WTC11 (cell line): ENCODE results near the gene HAPLN3. TPM values are rescaled to one million over a fixed set of nuclear protein-coding genes. Genes with fewer than 3 reads are reported as not detected.
A peak's percentile ranks its signal among the peaks of the same experiment; 100 is the strongest.

Experiments used
- ATAC-seq: fragments of 200-7000 bp; cut with Tn5 transposase; 2 replicates; pipeline ENCODE4 v1.10.0; 2021; ENCODE audit warnings: mild to moderate bottlenecking, moderate library complexity
- CTCF ChIA-PET: fragments of 300-600 bp; sonication (Branson Sonifier 250); formaldehyde crosslinking; loops from one replicate; lab custom pipeline; 2021; ENCODE audit warnings: antibody characterized with exemption; lab: Charles Lee
- POLR2A ChIA-PET: fragments of 350-600 bp; sonication (Branson Sonifier 250); formaldehyde crosslinking; loops from one replicate; lab custom pipeline; 2021; ENCODE audit warnings: antibody characterized with exemption; lab: Charles Lee
- DNase-seq: peaks from one replicate; pipeline ENCODE4 v3.0.0; 2021; ENCODE audit warnings: low spot score
- H3K27ac Mint-ChIP-seq: 2 replicates; pipeline ENCODE4 v1.8.0; 2021; ENCODE audit warnings: mixed read lengths
- H3K27me3 Mint-ChIP-seq: 2 replicates; pipeline ENCODE4 v1.8.0; 2021; ENCODE audit warnings: low read depth, mild to moderate bottlenecking, moderate library complexity, mixed read lengths
- H3K36me3 Mint-ChIP-seq: 2 replicates; pipeline ENCODE4 v1.8.0; 2021; ENCODE audit warnings: mixed read lengths
- H3K4me1 Mint-ChIP-seq: 2 replicates; pipeline ENCODE4 v1.8.0; 2022; ENCODE audit warnings: mixed read lengths
- H3K4me3 Mint-ChIP-seq: 2 replicates; pipeline ENCODE4 v1.8.0; 2021; ENCODE audit warnings: mild to moderate bottlenecking, moderate library complexity, mixed read lengths
- H3K9me3 Mint-ChIP-seq: 2 replicates; pipeline ENCODE4 v1.8.0; 2021; ENCODE audit warnings: mixed read lengths
- ATF6 ChIP-seq: sonication (generic); formaldehyde crosslinking; IDR thresholded peaks from 2 replicates; pipeline ENCODE4 v1.8.1; 2023; ENCODE audit warnings: mild to moderate bottlenecking, missing genetic modification reagents
- CREM ChIP-seq: sonication (generic); formaldehyde crosslinking; IDR thresholded peaks from 2 replicates; pipeline ENCODE4 v1.8.1; 2022; ENCODE audit warnings: mild to moderate bottlenecking, missing genetic modification reagents, moderate library complexity
- CTCF ChIP-seq: fragments of 200-600 bp; IDR thresholded peaks from 2 replicates; pipeline ENCODE4 v1.8.0; 2022; ENCODE audit warnings: antibody characterized with exemption
- KAT7 ChIP-seq: sonication (generic); formaldehyde crosslinking; IDR thresholded peaks from 2 replicates; pipeline ENCODE4 v1.8.1; 2023; ENCODE audit warnings: missing genetic modification reagents, mild to moderate bottlenecking, borderline replicate concordance
- MYBL2 ChIP-seq: sonication (generic); formaldehyde crosslinking; IDR thresholded peaks from 2 replicates; pipeline ENCODE4 v1.8.1; 2023; ENCODE audit warnings: mild to moderate bottlenecking, moderate library complexity, missing genetic modification reagents
- ZNF263 ChIP-seq: sonication (generic); formaldehyde crosslinking; IDR thresholded peaks from 2 replicates; pipeline ENCODE4 v1.8.1; 2022; ENCODE audit warnings: low read depth, mild to moderate bottlenecking, moderate library complexity, missing genetic modification reagents
- ZNF396 ChIP-seq: fragments of 250-450 bp; sonication (Bioruptor Pico); IDR thresholded peaks from 2 replicates; pipeline ENCODE4 v1.8.0; 2021; ENCODE audit warnings: mild to moderate bottlenecking, moderate library complexity, borderline replicate concordance
- ZNF512 ChIP-seq: sonication (generic); formaldehyde crosslinking; IDR thresholded peaks from 2 replicates; pipeline ENCODE4 v1.8.1; 2022; ENCODE audit warnings: missing genetic modification reagents, borderline replicate concordance
- ZNF532 ChIP-seq: fragments of 250-450 bp; sonication (Bioruptor Pico); IDR thresholded peaks from 2 replicates; pipeline ENCODE4 v1.9.0; 2021; ENCODE audit warnings: mild to moderate bottlenecking, borderline replicate concordance
- total RNA-seq: library from RNA; stranded (reverse); gene quantifications from 3 replicates; pipeline ENCODE4 v1.2.3, GENCODE V29; 2021
- TF ChIP-seq, protein P1 (sequence below): sonication (generic); formaldehyde crosslinking; IDR thresholded peaks from 2 replicates; pipeline ENCODE4 v1.8.1; 2022; ENCODE audit warnings: low read depth, mild to moderate bottlenecking, moderate library complexity, missing genetic modification reagents, borderline replicate concordance
- TF ChIP-seq, protein P2 (sequence below): fragments of 250-450 bp; sonication (Bioruptor Pico); IDR thresholded peaks from 2 replicates; pipeline ENCODE4 v1.9.0; 2021; ENCODE audit warnings: mild to moderate bottlenecking
- TF ChIP-seq, protein P3 (sequence below): sonication (generic); formaldehyde crosslinking; IDR thresholded peaks from 2 replicates; pipeline ENCODE4 v1.8.0; 2022; ENCODE audit warnings: mild to moderate bottlenecking, missing genetic modification reagents
- TF ChIP-seq, protein P4 (sequence below): fragments of 250-450 bp; sonication (Bioruptor Pico); IDR thresholded peaks from 2 replicates; pipeline ENCODE4 v1.8.0; 2021; ENCODE audit warnings: mild to moderate bottlenecking

HAPLN3 gene
- total RNA-seq, 1 experiment from 2014 or later, result 50.6 TPM

GRCh38 chr15:88835646-88836045, 59.7 kb downstream of the HAPLN3 start (continued):
- TF ChIP-seq, protein P1, sequence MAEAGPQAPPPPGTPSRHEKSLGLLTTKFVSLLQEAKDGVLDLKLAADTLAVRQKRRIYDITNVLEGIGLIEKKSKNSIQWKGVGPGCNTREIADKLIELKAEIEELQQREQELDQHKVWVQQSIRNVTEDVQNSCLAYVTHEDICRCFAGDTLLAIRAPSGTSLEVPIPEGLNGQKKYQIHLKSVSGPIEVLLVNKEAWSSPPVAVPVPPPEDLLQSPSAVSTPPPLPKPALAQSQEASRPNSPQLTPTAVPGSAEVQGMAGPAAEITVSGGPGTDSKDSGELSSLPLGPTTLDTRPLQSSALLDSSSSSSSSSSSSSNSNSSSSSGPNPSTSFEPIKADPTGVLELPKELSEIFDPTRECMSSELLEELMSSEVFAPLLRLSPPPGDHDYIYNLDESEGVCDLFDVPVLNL, result no peak
- TF ChIP-seq, protein P2, sequence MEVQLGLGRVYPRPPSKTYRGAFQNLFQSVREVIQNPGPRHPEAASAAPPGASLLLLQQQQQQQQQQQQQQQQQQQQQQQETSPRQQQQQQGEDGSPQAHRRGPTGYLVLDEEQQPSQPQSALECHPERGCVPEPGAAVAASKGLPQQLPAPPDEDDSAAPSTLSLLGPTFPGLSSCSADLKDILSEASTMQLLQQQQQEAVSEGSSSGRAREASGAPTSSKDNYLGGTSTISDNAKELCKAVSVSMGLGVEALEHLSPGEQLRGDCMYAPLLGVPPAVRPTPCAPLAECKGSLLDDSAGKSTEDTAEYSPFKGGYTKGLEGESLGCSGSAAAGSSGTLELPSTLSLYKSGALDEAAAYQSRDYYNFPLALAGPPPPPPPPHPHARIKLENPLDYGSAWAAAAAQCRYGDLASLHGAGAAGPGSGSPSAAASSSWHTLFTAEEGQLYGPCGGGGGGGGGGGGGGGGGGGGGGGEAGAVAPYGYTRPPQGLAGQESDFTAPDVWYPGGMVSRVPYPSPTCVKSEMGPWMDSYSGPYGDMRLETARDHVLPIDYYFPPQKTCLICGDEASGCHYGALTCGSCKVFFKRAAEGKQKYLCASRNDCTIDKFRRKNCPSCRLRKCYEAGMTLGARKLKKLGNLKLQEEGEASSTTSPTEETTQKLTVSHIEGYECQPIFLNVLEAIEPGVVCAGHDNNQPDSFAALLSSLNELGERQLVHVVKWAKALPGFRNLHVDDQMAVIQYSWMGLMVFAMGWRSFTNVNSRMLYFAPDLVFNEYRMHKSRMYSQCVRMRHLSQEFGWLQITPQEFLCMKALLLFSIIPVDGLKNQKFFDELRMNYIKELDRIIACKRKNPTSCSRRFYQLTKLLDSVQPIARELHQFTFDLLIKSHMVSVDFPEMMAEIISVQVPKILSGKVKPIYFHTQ (CRISPR knock-in tag), result no peak
- TF ChIP-seq KAT7 (CRISPR knock-in tag), result no peak

- DNase-seq (no peak), ATAC-seq (no peak)
- Mint-ChIP-seq H3K27me3 (no peaks in the 10 kb centered on the region), H3K27ac (no peak overlapping the region; the same call in 1 of the 2 replicates), H3K9me3 (no peaks in the 10 kb centered on the region), H3K4me1 (no peaks in the 10 kb centered on the region), H3K4me3 (no peak overlapping the region), H3K36me3 (no peaks in the 10 kb centered on the region)
- POLR2A ChIA-PET, result no interaction called here
- no peak for TF ChIP-seq ZNF396
- TF ChIP-seq, protein P3, sequence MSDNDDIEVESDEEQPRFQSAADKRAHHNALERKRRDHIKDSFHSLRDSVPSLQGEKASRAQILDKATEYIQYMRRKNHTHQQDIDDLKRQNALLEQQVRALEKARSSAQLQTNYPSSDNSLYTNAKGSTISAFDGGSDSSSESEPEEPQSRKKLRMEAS (CRISPR knock-in tag), result no peak
- CTCF ChIA-PET, result interaction anchor here (0.9 to 3.5 kb wide), 3 partner anchors 134 to 197 kb away, joined by 4 to 21 read pairs (median 4); partner anchors contain the start of gene ISG20
Measured at GRCh38 chr15:88835119-88835518, 60.2 kb downstream of the HAPLN3 start.

DNA sequence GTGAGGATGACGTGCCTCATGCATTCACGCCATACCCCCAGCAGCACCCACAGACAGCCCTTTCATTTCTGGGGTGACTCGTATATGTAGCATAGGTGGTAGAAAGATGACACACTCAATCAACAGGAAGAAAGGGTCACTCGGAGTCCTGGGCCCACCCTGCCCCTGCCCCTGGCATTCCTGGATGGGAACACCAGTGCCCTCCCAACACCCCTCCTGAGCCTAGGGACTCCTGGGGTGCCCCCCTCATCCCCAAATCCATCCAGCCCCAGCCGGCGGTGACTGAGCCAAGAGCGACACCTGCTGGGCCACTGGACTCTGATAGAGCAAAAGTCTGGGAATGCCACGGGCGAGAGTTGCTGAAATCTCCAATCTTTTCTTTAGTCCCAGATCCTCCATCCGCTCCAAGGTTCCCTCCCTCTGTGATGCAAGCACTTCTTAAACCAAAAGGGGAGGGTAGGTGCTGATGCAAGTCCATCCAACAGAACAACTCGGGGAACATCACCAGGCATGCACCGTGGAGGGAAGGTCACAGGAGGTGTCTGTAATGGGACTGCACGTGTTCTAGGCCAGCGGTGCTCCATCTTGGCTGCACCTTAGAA, 61.0 kb downstream of the HAPLN3 start:
- DNase-seq (peak; percentile 77), ATAC-seq (peak; percentile 79)
- no peaks in the 10 kb centered on the region for H3K4me1 Mint-ChIP-seq
- H3K4me3 Mint-ChIP-seq, result no peak overlapping the region
- no peaks in the 10 kb centered on the region for H3K36me3 Mint-ChIP-seq
- no peaks in the 10 kb centered on the region for H3K27me3 Mint-ChIP-seq
- H3K9me3 Mint-ChIP-seq, result no peaks in the 10 kb centered on the region
- no peak overlapping the region for H3K27ac Mint-ChIP-seq
- CTCF ChIA-PET, result interaction anchor here (0.9 to 3.5 kb wide), 4 partner anchors 65 to 196 kb away, joined by 3 to 21 read pairs (median 4); partner anchors contain the start of gene ISG20
- POLR2A ChIA-PET, result no interaction called here
- no peak for TF ChIP-seq ATF6 (CRISPR knock-in tag)
- TF ChIP-seq, protein P4, sequence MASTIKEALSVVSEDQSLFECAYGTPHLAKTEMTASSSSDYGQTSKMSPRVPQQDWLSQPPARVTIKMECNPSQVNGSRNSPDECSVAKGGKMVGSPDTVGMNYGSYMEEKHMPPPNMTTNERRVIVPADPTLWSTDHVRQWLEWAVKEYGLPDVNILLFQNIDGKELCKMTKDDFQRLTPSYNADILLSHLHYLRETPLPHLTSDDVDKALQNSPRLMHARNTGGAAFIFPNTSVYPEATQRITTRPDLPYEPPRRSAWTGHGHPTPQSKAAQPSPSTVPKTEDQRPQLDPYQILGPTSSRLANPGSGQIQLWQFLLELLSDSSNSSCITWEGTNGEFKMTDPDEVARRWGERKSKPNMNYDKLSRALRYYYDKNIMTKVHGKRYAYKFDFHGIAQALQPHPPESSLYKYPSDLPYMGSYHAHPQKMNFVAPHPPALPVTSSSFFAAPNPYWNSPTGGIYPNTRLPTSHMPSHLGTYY (CRISPR knock-in tag), result no peak
- TF ChIP-seq CREM (CRISPR knock-in tag), result no peak
- TF ChIP-seq, protein P3 (CRISPR knock-in tag), result 0 out of 2 replicates have a peak, but pooled peaks have one; percentile 26
- no peak for TF ChIP-seq MYBL2 (CRISPR knock-in tag)
- peak; percentile 53 for TF ChIP-seq CTCF
- no peak for TF ChIP-seq ZNF512
- no peak for TF ChIP-seq ZNF532 (CRISPR knock-in tag)
- peak; percentile 58; the same call in 1 of the 2 replicates for TF ChIP-seq ZNF263 (CRISPR knock-in tag)
